ENCODE results near the gene C9orf152.

Gene C9orf152

DNA sequence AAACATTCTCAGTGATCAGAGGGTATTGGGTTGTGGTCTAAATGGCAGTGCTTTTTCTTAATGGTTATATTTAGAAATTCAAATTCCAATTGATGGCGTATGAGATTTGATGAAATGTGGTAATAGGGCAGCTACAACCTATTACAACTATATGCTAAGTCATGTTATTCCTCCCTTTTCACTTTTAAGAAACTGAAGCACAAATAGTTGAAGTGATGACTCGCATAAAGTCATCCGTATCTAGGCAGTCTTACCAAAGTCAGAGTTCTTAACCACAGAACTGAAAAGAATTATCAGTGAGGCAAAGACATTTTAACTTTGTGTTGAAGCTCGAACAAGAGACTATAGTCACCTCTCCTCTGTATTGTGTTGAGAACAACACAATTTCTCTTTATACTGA lies 28.2 kb downstream of the C9orf152 start:
- no peak for DNase-seq

DNA sequence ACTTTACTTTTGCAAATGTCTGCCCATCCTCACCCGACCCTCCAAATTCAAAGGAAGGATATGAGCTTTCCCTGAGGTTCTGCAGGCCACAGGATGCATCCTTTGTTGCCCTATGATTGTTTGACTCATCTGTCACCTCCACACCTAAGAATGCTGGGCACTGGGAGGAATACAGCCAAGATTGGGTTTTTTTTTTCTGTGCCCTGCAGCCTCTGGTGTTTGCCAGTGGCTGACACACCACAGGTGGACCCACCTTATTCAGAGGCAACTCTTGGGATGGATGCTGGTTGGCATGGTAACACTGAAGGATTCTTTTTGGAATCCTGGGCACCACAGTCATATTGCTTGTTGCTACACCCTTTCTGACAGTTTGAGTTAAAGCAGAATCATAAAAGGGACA lies 29.7 kb downstream of the C9orf152 start:
- DNase-seq = no peak

DNA sequence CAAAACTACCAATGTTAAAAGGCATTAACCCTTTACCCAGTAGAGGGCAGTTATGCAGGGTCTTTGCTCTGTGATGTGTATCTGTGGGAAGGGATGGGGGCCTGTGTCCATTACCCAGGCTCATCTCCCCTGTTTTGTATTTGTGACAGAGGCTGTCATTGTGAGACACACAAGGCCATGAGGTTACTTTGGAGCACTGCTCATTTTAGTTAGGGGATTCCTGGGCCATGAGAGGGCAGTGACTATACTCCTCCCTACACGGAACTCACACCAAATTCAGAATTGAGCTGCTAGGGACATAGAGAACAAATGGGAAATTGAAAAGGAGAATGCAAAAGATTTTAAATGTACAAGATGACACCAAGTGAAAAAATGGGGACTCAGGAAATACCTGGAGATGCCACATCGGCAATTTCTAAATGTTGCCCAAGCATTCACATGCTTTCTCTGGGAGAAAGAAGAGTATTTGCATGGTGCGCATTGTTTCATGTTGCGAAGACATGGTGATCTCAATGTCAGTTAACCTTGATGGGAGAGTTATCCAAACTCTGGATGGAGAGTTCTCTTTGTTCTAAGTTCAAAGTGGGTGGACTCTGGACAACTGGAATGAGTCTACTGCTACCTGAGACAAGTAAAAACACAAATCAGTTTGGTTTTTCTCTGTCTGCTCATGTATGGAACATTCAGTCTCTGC lies 32.5 kb downstream of the C9orf152 start:
- no peak for DNase-seq

DNA sequence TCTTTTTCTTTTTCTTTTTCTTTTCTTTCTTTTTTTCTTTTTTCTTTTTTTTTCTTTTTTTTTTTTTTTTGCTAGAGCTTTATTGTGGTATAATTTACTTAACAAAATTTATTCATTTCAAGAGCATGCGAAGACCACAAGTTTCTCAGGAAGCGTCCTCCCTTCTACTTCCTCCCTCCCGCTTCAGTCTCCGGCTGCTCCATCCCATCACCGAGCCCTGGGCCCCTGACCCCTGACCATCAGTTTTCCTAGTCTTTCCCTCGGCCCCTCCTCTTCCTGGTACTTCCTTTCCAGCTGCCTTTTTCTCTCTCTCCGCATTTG lies 34.7 kb downstream of the C9orf152 start:
- DNase-seq = no peak

DNA sequence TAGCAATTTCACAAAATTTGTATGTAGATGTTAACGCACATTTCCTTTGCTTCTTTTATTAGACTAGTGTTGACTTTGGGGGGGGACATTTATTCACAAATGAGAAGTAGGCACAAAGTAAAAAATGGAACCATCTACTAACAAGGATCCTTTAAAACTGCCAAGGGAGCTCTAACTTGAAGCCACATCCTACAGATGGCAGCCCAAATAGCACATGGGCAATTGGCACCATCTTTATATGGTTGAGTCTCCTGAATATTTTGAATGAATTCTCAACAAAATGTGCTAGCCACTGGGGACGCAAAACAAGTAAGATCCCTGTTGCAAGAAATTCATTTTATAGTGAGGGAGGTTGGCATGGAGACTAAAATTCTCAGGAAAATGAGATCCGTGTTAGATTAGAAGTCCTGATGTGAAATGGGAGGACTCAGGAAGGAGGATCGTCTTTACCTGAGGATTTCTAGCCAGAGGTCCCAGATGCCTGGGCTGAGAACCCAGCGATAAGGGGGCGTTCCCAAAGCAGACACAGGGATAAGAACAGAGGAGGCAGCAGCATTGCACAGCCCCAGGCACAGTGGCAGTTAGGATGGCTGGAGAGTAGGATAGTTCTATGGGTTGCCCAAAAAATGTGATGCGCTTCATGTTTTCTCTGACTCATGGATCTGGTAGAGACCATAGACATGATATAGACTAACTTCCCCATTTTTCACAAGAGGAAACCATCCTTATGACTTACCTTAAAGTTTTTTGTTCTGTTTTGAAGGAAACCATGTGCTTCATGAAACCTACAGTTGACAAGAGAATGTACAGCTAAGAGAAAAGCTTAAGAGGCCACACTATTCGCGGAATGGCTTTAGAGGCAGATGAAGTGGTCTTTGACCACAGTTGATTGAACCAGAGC lies 37.4 kb downstream of the C9orf152 start:
- no peak for DNase-seq

DNA sequence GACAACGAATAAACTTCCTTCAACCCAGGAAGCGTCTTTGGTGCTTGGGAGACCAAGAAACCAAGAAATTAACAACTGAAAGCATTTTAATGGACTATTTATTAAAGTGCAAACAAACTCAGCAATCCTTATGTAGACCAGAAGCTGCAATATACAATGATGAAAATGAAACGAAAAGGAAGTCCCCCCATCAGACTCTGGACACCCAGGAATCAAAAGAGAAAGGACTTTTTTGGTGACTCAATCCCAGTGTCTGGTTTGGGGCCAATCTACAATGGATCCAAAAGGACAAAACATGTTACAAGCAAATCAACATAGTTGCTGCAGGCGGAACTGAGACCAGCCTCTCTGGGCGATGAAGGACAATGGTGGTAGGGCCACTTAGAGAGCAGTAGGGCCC lies 39.5 kb downstream of the C9orf152 start:
- no peak for DNase-seq

DNA sequence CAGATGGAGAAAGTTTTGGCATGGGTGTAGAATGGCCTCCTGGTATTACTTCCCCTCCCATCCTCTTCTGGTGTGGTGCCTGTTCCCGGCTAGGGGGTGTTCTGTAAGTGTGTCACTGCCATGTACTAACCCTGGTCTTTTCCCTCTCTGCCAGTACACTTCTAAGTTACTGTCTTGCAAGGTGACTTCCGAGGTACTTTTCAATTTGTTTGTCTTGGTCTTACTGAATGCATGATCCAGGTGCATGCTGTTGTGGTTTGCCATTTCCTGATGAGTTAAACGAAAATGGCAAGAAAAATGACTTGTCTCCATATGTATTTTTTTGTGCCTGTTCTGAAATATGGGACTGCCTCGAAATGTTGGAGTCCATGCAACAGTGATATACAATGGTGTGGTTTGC lies 46.0 kb downstream of the C9orf152 start:
- DNase-seq = no peak

DNA sequence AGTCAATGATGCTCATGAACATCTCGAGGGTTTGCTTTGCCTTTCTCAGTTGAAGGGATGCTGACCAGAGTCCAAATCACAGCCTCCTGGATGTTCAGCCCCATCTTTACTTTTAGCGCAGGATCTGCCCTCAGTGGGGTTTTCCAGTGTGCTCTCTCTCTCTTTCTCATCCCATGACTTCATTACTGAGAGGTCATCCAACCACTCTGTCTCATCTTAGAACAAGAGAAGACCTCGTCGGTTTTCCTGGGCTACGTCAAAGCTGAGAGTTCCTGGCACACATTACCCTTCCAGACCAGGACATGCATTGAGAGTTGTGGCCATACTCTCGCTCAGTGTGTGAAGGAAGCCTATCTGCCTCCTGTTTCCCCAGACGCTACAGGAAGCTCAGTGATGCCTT lies 47.3 kb downstream of the C9orf152 start:
- DNase-seq = no peak

DNA sequence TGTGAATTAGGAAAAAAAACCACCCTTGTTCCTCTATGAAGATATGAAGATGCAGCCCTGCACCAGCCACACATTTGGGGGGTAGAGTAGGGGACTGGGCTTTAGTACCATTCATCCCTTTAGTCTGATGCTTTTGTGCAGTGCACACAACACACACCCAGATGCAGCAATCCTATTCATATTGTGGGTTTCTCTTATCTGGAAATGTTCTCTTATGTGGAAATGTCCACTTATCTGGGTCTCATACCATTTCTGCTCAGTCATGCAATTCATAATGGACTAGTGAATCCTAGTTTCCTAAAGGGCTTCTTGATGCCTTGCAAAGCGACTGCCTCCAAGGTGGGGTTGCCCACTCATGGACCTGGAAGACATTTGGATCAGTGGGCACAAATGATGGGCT lies 47.8 kb downstream of the C9orf152 start:
- no peak for DNase-seq

DNA sequence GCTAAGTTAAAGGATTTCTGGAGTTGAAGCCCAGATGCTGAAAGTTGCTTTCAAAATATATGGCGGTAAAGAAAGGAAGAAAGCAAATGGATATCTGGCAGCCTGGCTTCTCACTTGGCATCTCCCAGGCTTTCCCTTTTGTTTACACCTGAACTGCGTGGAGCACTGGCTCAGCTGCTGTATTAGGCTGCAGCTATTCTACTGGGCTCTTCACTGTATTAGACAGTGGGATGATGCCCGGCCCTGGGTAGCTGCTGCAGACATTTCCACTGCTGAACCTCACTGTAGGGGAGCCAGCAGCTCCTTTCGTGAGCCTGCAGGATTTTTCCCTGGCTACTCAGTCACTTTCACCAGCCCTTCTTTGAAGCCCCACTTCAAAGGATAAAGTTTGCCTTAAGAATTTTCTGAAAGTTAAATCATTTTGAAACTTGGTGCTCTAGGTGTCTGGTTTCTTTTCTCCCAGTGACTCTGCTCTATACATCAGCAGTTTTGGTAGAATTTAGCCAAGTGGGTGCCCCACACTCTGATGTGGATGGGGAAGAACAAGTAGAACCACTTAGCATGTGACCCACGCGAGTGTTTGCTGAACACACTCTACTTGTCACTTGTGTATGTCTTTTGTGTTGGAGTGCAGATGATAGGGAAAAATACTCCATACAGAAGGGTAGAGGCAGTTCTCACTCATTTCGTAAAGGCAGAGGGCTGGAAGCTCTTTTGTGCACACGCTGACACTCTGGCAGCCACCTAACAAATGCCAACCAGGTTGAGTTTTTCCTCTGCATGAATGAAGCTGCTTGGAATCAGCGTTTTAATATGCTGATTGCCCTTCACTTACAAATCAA lies 49.9 kb downstream of the C9orf152 start:
- DNase-seq = no peak

DNA sequence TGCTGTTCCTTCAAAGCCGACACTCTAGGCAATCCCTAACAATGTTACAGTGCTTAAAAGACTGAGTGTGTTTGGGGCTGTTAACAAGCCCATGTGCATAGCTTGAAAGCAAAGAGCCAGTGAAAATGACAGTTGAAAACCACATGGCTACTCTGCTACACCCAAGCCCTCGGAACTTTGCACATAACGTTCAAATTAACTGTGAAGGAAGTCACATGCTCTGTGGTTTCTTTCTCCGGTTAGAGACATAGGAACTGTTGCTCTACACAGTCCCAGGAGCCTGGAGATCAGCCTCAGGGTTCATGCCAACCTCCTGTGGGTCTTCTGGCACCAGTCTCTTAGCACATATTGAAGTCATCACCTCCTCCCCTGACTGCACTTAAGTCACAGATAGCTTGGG lies 51.1 kb downstream of the C9orf152 start:
- peak; percentile 80 for DNase-seq

DNA sequence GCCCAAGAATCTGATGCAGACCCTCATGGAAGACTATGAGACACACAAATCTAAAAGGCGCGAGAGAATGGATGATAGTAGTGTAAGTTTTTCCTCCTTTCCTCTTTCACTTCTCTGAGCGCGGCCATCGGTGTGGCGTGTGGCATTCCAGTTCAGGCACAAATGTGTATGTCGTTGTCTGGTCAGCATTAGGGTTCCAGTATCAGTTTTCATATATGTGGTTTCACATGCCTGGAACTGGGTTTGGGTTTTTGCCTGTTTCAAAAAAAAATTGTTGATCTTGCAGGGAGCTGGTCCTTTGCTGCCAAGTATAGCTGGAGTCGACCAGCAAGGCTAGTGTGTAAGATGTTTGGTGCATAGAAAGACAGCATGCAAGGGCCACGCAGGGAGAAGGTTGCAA lies 51.5 kb downstream of the C9orf152 start:
- no peak for DNase-seq

DNA sequence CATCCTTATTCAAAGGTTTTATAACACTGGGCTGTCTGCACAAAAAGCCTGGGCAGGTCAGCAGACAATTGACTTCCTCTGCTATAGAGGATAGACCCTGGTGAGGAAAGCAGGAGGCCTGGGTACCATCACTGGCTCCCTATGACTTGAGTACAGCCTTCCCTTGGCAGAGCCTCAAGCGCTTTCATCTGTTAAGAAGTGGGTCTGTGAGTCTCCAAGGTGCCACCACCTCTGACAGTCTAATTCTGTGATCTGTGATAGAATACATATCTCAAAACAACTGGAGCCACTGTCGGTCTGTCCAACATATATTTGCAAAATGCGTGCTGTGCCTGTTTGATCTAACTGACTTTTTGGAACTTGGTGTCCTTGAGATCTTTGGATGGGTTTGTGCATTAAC lies 52.2 kb downstream of the C9orf152 start:
- no peak for DNase-seq

DNA sequence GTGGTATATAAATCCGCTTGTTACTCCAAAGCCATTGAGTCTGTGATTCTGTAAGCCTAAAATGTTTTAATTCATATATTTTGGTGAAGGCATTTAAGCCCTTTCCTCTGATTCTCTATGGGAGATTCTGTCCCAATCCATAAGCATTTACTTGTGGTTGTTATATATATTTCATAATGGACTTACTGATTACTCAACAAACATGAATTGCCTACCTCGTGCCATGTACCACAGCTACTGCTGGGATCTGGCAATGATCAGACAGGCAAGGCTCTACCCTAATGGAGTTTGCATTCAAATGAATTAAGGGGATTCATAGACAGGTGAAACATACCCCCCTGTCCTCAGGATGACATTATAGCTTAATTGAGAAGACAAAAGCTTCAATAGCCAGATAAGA lies 54.5 kb downstream of the C9orf152 start:
- DNase-seq = no peak

DNA sequence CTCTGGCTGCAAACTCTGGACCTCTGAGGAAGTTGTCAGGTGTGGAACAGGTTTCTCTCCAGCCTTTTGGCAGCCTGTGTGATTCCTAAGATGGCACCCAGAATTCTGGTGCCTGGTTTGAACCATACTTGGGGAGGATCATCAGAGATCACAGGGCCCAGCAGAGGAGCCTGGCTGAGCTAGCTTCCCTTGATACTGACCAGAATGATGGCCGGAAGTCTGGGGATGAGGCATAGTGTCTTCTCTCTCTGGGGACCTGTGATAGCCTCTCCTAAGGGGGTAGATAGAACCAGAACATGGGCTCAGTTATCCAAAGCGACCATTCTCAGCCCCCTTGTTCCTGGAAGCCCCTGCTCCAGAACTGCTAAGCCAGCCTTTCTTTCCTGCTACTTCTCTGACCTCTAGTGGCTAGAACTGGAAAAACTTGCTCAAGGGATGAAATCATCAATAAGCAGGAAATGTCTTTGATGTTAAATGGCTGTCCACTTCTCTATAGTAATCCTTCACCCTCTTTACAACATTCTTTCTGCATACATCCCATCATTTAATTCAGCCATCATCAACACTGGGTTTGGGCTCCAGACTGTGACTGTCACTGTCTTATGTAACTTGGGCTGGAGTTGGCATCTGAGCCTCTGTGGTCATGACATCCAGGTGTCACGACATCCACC lies 55.1 kb downstream of the C9orf152 start:
- DNase-seq = peak; percentile 49

Data from KG1 (cell line).